ENCODE data around the gene RP9.

Gene RP9

DNA sequence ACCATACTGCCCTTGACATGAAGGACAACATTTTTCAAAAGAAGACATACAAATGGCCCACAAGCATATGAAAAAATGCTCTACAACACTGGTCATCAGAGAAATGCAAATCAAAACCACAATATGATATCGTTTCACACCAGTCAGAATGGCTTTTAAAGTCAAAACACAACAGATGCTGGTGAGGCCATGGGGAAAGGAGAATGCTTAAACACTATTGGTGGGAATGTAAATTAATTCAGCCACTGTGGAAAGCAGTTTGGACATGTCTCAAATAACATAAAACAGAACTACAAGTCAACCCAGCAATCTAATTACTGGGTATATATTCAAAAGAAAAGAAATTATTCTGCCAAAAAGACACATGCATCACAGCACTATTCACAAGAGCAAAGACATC lies 42.4 kb downstream of the RP9 start:
- DNase-seq (ENCODE audit: low read depth): no peak
- TF ChIP-seq, protein P1, sequence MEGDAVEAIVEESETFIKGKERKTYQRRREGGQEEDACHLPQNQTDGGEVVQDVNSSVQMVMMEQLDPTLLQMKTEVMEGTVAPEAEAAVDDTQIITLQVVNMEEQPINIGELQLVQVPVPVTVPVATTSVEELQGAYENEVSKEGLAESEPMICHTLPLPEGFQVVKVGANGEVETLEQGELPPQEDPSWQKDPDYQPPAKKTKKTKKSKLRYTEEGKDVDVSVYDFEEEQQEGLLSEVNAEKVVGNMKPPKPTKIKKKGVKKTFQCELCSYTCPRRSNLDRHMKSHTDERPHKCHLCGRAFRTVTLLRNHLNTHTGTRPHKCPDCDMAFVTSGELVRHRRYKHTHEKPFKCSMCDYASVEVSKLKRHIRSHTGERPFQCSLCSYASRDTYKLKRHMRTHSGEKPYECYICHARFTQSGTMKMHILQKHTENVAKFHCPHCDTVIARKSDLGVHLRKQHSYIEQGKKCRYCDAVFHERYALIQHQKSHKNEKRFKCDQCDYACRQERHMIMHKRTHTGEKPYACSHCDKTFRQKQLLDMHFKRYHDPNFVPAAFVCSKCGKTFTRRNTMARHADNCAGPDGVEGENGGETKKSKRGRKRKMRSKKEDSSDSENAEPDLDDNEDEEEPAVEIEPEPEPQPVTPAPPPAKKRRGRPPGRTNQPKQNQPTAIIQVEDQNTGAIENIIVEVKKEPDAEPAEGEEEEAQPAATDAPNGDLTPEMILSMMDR (IDR thresholded peaks at IDR 0.05; ENCODE audit: low read length, missing control alignments): no peak
- H3K4me3 ChIP-seq (replicated peaks; ENCODE audit: low read depth, low read length): no peak overlapping the region

DNA sequence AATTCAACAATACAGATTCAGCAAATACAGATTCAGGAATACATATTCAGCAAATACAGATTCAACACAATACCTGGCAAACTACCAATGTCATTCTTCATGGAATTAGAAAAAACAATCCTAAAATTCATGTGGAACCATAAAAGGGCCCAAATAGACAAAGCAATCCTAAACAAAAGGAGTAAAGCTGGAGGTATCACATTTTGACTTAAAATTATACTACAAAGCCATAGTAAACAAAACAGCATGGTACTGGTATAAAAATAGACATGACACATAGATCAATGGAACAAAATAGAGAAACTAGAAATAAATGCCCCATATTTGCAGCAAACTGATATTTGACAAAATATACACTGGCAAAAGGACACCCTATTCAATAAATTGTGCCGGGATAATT lies 43.2 kb downstream of the RP9 start:
- H3K4me3 ChIP-seq (replicated peaks; ENCODE audit: low read depth, low read length): no peak overlapping the region
- DNase-seq (ENCODE audit: low read depth): no peak
- TF ChIP-seq, protein P1 (IDR thresholded peaks at IDR 0.05; ENCODE audit: low read length, missing control alignments): no peak

DNA sequence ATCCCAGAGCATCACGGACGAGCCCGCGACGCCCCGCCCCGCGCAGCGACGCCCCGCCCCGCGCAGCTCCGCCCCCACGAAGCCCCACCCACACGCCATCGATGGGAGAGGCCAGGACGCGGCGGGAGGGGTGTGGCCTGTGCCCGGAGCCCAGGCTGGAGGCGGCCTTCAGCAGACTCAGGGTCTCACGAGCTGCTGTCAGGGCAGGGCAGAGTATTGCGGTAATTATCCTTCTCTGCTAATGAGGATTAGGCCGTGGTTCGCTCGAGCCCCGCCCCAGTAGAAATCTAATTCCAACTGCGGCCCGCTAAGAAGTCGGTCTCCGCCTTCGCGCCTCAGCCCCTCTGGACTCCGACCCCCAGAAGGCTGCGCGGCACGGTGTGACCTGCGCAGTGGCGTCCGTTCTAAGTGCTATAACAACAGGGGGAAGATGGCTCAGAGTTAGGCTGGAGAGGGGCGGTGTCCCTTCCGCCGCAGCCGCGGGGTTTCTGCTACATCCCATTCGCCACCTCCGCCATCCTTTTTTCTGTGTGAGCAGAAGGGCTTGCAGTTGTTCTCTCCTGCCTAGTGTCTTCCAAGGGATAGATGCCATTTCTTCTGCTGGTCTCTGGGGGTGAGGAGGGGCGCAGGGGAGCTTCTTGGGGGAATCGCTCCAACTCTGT lies 46.3 kb downstream of the RP9 start:
- TF ChIP-seq, protein P1 (IDR thresholded peaks at IDR 0.05; ENCODE audit: low read length, missing control alignments): no peak
- DNase-seq (ENCODE audit: low read depth): peak; percentile 94
- H3K4me3 ChIP-seq (replicated peaks; ENCODE audit: low read depth, low read length): peak overlapping the region; percentile 82

DNA sequence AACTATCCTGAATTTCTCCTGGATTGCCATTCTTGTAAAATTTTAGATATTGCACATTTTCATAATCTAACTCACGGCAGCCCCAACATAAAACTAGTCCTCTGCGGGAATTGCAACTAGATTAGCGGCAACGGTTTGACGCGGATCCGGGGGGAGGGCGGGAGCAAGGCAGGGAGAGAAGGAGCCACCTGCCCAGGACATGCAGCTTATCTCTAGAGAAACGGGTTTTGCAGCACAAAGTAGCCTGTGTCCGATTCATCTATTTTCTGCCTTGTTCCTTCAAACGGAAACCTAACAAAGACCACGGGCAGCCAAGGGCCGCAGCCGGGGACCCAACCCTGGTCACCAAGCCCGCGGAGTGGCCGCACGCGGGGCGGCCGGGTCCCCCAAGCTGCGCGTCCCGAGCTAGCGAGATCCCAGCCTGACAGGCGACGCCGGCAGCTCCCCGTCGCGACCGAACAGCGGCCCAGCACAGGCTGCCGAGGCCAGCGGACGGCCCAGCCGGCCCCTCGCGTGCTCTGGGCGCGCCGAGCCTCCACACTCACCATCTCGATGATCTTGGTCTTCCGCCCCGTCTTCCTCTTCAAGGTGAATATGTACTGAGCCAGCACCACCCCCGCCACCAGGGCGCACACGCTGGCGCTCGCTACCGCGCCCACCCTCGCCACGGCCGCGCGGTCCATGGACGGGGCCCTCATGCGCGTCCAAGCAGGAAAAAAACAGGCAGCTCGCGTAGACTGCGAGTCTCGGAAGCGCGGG lies 47.0 kb downstream of the RP9 start, which contains the start of gene NT5C3A:
NT5C3A (minus strand) TSS at position 754 of the 759 bp plus-strand sequence; CDS start at position 683, 71 bp downstream.
- H3K4me3 ChIP-seq (replicated peaks; ENCODE audit: low read depth, low read length): peak within 1 kb of the TSS; percentile 82
- peak; percentile 31 for DNase-seq (ENCODE audit: low read depth)

DNA sequence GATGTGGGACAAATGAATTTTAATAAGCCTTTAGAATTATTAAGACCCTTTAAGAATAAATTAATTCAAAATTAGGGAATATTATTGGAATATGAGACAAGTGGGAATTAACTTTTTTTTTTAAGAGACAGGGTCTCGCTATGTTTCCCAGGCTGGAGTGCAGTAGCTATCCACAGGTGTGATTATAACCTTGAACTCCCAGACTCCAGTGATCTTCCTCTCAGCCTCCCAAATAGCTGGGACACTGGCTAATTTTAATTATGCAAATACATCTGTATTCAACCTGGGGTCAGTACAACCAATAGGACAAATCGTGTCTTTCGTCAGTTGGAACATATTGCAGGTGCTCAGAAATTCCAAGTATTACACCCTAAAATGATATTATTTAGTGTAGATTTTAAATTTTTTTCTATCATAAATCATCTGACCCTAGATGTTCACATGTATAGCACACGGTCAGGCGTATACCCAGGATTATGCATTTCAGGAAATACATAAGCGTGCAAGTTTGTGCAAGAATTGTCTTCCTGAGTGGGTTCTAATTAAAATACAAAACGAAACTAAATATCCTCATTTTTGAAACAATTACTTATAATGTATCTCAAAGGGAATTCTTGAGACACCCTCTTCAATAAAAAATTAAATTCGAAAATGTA lies 47.8 kb downstream of the RP9 start:
- DNase-seq (ENCODE audit: low read depth): no peak
- TF ChIP-seq, protein P1 (IDR thresholded peaks at IDR 0.05; ENCODE audit: low read length, missing control alignments): no peak
- peak overlapping the region; percentile 82 for H3K4me3 ChIP-seq (replicated peaks; ENCODE audit: low read depth, low read length)

More for the DNA sequence above, 47.0 kb downstream of the RP9 start, which contains the start of gene NT5C3A:
- TF ChIP-seq, protein P1 (IDR thresholded peaks at IDR 0.05; ENCODE audit: low read length, missing control alignments): no peak

DNA sequence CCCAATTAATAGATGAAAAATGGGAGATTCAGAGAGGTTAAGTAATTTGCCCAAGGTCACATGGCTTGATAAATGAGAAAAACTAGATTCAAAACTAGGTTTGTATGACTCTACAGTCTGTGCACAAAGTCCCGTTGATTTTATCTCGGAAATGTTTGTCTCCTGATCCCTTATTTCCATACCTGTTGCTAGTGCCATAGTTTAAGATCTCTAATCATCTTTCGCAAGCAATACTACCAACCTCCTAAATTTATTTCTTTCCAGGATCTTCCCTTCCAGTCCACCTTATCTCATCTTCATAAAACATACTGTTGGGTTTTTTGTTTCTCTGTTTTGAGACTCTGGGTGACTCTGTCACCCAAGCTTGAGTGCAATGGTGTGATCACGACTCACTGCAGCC lies 49.6 kb downstream of the RP9 start:
- TF ChIP-seq, protein P1 (IDR thresholded peaks at IDR 0.05; ENCODE audit: low read length, missing control alignments): no peak
- no peak overlapping the region for H3K4me3 ChIP-seq (replicated peaks; ENCODE audit: low read depth, low read length)
- no peak for DNase-seq (ENCODE audit: low read depth)
